Measurements from ENCODE around the gene NELL2. TPM values are rescaled to one million over a fixed set of nuclear protein-coding genes. Genes with fewer than 3 reads are reported as not detected.
A peak's percentile ranks its signal among the peaks of the same experiment; 100 is the strongest.

NELL2 gene
- total RNA-seq, 1 donor from 2014 or later, result 2.1 TPM

DNA sequence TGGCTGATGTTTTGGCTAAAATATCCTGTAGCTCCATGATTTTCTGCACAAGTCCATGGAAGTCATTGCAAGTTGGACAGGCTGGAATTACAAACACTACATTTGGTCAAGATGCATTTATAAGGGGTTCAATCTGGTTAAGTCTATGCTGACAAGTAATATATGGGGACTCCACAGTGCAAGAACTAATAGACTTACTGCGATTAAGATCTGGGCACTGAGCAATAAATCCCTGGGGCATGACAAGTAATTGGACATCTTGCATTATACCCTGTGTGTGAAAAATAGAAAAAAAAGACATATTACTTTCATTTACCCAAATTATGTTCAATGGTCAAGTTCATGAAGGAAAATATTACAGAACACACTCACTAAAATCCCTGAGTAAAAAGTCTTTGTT is 99.1 kb downstream of the NELL2 start:
- Mint-ChIP-seq H3K36me3 (no peaks in the 10 kb centered on the region), H3K27me3 (ENCODE audit: low read depth) (peaks cover 5% of the 10 kb centered on the region), H3K4me3 (no peak overlapping the region), H3K9me3 (peaks cover 20% of the 10 kb centered on the region), H3K4me1 (no peaks in the 10 kb centered on the region), H3K27ac (no peak overlapping the region)
- no peak for DNase-seq (ENCODE audit: low spot score in 2 of 2, unreplicated experiment in 2 of 2)
- TF ChIP-seq CTCF (IDR thresholded peaks at IDR 0.05; ENCODE audit: unreplicated experiment), result no peak

- Mint-ChIP-seq H3K27me3 (ENCODE audit: low read depth) (peaks cover 5% of the 10 kb centered on the region), H3K36me3 (no peaks in the 10 kb centered on the region), H3K27ac (no peak overlapping the region), H3K4me3 (no peak overlapping the region), H3K4me1 (no peaks in the 10 kb centered on the region), H3K9me3 (peaks cover 10% of the 10 kb centered on the region)
- no peak for TF ChIP-seq CTCF (IDR thresholded peaks at IDR 0.05; ENCODE audit: unreplicated experiment)
- no peak for DNase-seq (ENCODE audit: low spot score in 2 of 2, unreplicated experiment in 2 of 2)
These were observed 100.2 kb downstream of the NELL2 start for GRCh38 chr12:44775901-44776300.

GRCh38 chr12:44774815-44775411 is 101.2 kb downstream of the NELL2 start:
- Mint-ChIP-seq H3K4me1 (no peaks in the 10 kb centered on the region), H3K9me3 (peaks cover 3% of the 10 kb centered on the region), H3K36me3 (no peaks in the 10 kb centered on the region), H3K27ac (no peak overlapping the region), H3K27me3 (ENCODE audit: low read depth) (peaks cover 4% of the 10 kb centered on the region), H3K4me3 (no peak overlapping the region)
- peak in 1 of 2 experiments; percentile 42 for DNase-seq (ENCODE audit: low spot score in 2 of 2, unreplicated experiment in 2 of 2)
- peak; percentile 58 for TF ChIP-seq CTCF (IDR thresholded peaks at IDR 0.05; ENCODE audit: unreplicated experiment)

GRCh38 chr12:44771485-44772021 is 104.6 kb downstream of the NELL2 start:
- Mint-ChIP-seq H3K27me3 (ENCODE audit: low read depth) (no peaks in the 10 kb centered on the region), H3K36me3 (no peaks in the 10 kb centered on the region), H3K4me1 (no peaks in the 10 kb centered on the region), H3K4me3 (no peak overlapping the region), H3K27ac (no peak overlapping the region), H3K9me3 (no peaks in the 10 kb centered on the region)
- DNase-seq (ENCODE audit: low spot score in 2 of 2, unreplicated experiment in 2 of 2), result no peak
- TF ChIP-seq CTCF (IDR thresholded peaks at IDR 0.05; ENCODE audit: unreplicated experiment), result no peak

DNA sequence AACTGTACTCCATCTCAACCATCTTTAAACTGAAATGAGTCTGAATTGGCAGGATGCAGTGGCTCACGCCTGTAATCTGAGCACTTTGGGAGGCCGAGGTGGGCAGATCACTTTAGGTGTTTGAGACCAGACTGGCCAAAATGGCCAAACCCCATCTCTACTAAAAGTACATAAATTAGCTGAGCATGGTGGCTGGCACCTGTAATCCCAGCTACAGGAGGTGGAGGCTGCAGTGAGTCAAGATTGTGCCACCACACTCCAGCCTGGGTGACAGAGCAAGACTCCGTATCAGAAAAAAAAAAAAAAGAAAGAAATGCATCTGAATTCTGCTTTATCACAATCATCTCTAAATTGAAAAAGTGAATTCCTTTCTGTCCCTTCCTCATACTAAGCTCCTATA is 110.3 kb downstream of the NELL2 start:
- Mint-ChIP-seq H3K27ac (no peak overlapping the region), H3K27me3 (ENCODE audit: low read depth) (no peaks in the 10 kb centered on the region), H3K9me3 (no peaks in the 10 kb centered on the region), H3K36me3 (no peaks in the 10 kb centered on the region), H3K4me1 (no peaks in the 10 kb centered on the region), H3K4me3 (no peak overlapping the region)
- DNase-seq (ENCODE audit: low spot score in 2 of 2, unreplicated experiment in 2 of 2), result no peak
- TF ChIP-seq CTCF (IDR thresholded peaks at IDR 0.05; ENCODE audit: unreplicated experiment), result no peak

Measured in mesothelial cell of epicardium (in vitro differentiated cells).